HepG2 (cell line): ENCODE data around the gene TMEM238. TPM values are rescaled to one million over a fixed set of nuclear protein-coding genes. Genes with fewer than 3 reads are reported as not detected.

Source experiments
- ATAC-seq: fragments of 200-7000 bp; cut with Tn5 transposase; 3 replicates; pipeline ENCODE4 v1.9.1; 2020; ENCODE audit warnings: mild to moderate bottlenecking, moderate library complexity
- BruUV-seq: library from RNA; stranded (reverse); fragments of 400-500 nt; replicated peaks from 2 replicates; lab custom pipeline; 2021; lab: Mats Ljungman, UMichigan
- CTCF ChIA-PET: fragments of 300-600 bp; formaldehyde crosslinking; extraction: SDS; loops from one replicate; lab custom pipeline; 2021; ENCODE audit warnings: low total read pairs, inconsistent platforms, low intra/inter-chr PET ratio; lab: Yijun Ruan, JAX
- POLR2A ChIA-PET: fragments of 350-600 bp; sonication (Branson Sonifier 250); formaldehyde crosslinking; loops from one replicate; lab custom pipeline; 2020; ENCODE audit warnings: antibody characterized with exemption, inconsistent platforms; lab: Yijun Ruan, JAX
- DNase-seq: peaks from one replicate; pipeline ENCODE4 v3.0.0-alpha.2; 2015; ENCODE audit warnings: low spot score
- FAIRE-seq: peaks from 3 replicates; lab custom pipeline; 2011; peaks lifted over from hg19 to GRCh38; lab: Jason Lieb, UNC
- H2AFZ ChIP-seq: one replicate; pipeline ENCODE4 v1.6.1; 2011; ENCODE audit warnings: low read length, inconsistent platforms
- H3K27ac ChIP-seq: fragments of 300-600 bp; 3 replicates; pipeline ENCODE4 v1.8.0; 2011; ENCODE audit warnings: mixed run types, mild to moderate bottlenecking, mixed read lengths, low read length, inconsistent platforms; ENCODE audit not compliant: insufficient read depth; ENCODE audit errors: extremely low read length
- H3K27me3 ChIP-seq, 2 experiments: fragments of 200-600 bp in 1 of 2; 2 replicates in 1 of 2; 3 replicates in 1 of 2; pipeline versions ENCODE4 v1.6.0 to v1.8.0; 2011; ENCODE audit warnings: low read length in 2 of 2, mild to moderate bottlenecking in 2 of 2, moderate library complexity in 2 of 2, inconsistent platforms in 1 of 2; ENCODE audit not compliant: insufficient read depth in 2 of 2, control insufficient read depth in 1 of 2
- H3K36me3 ChIP-seq, 2 experiments: fragments of 200-600 bp in 1 of 2; replicated peaks in 1 of 2; 2 replicates in 1 of 2; 3 replicates in 1 of 2; pipeline versions ENCODE4 v1.5.1 to v1.8.0; 2011; ENCODE audit warnings: low read length in 2 of 2, inconsistent platforms in 1 of 2; ENCODE audit not compliant: insufficient read depth in 2 of 2, control insufficient read depth in 1 of 2
- H3K4me1 ChIP-seq: 2 replicates; pipeline ENCODE4 v1.5.1; 2012; ENCODE audit warnings: low read length, inconsistent platforms; ENCODE audit not compliant: insufficient read depth
- H3K4me2 ChIP-seq: 2 replicates; pipeline ENCODE4 v1.6.0; 2011; ENCODE audit warnings: low read depth, low read length, inconsistent platforms
- H3K4me3 ChIP-seq, 3 experiments: fragments of 200-600 bp in 1 of 3; sonication (generic), shearing (Covaris generic) in 1 of 3; replicated peaks in 1 of 3; 2 replicates each; pipeline ENCODE4 v1.5.1; 2011 to 2016; ENCODE audit warnings: low read length in 3 of 3, inconsistent platforms in 2 of 3, low read depth in 2 of 3, mild to moderate bottlenecking in 2 of 3, control low read depth in 1 of 3, mixed read lengths in 1 of 3; ENCODE audit not compliant: insufficient read depth in 1 of 3
- H3K79me2 ChIP-seq: one replicate; pipeline ENCODE4 v1.6.1; 2011; ENCODE audit warnings: low read length, inconsistent platforms; ENCODE audit not compliant: insufficient read depth
- H3K9ac ChIP-seq: 2 replicates; pipeline ENCODE4 v1.6.0; 2011; ENCODE audit warnings: mild to moderate bottlenecking, low read depth, low read length, inconsistent platforms; ENCODE audit not compliant: insufficient read depth
- H3K9me3 ChIP-seq: 2 replicates; pipeline ENCODE4 v1.5.1; 2012; ENCODE audit warnings: mild to moderate bottlenecking, low read length
- H4K20me1 ChIP-seq: 2 replicates; pipeline ENCODE4 v1.6.0; 2011; ENCODE audit warnings: inconsistent platforms, mild to moderate bottlenecking, low read length, moderate library complexity; ENCODE audit not compliant: insufficient read depth
- GTF2F1 ChIP-seq: fragments of 150-350 bp; IDR thresholded peaks from 2 replicates; pipeline ENCODE4 v1.6.1; 2014; ENCODE audit warnings: low read length
- IKZF5 ChIP-seq: IDR thresholded peaks from 2 replicates; pipeline ENCODE4 v1.6.1; 2018; ENCODE audit warnings: missing genetic modification reagents, mild to moderate bottlenecking, missing compliant biosample characterization
- KAT2B ChIP-seq: fragments of 150-350 bp; IDR thresholded peaks from 2 replicates; pipeline ENCODE4 v1.6.1; 2014; ENCODE audit warnings: low read depth, low read length, borderline replicate concordance
- NCOA1 ChIP-seq: sonication (generic); formaldehyde crosslinking; IDR thresholded peaks from 2 replicates; pipeline ENCODE4 v1.9.0; 2021; ENCODE audit warnings: missing genetic modification reagents
- RFX1 ChIP-seq: fragments of 450-650 bp; IDR thresholded peaks from 2 replicates; pipeline ENCODE4 v1.6.1; 2017
- ZSCAN25 ChIP-seq: sonication (generic); formaldehyde crosslinking; IDR thresholded peaks from 2 replicates; pipeline ENCODE4 v1.8.0; 2022; ENCODE audit warnings: mild to moderate bottlenecking, missing genetic modification reagents
- WGBS: methylation state at CpG from one replicate; pipeline ENCODE4 v1.1.6; 2017; ENCODE audit warnings: low lambda C conversion rate; 5-methylcytosine and 5-hydroxymethylcytosine counted together
- in situ Hi-C: cut with HindIII; loops from 2 replicates; pipeline ENCODE4 v1.10.0; 2017; ENCODE audit warnings: low pct_unique_long_range_greater_than_20kb; ENCODE audit not compliant: extremely low pct_ligation_motif_present
- intact Hi-C: fragments of 100-400 bp; cut with micrococcal nuclease; formaldehyde crosslinking; loops from one replicate; pipeline ENCODE4 v1.10.0; 2022; ENCODE audit not compliant: unreplicated experiment
- polyA plus RNA-seq, 8 experiments: library from polyadenylated mRNA; depleted of rRNA in 3 of 8; stranded (reverse) in 7 of 8; unstranded in 1 of 8; fragments of >200 nt; fragmentation: Illumina TruSeq in 4 of 8; extraction: Trizol in 4 of 8; gene quantifications; 2 replicates each; pipeline versions ENCODE4 v1.2.1 to v1.2.3, GENCODE V29; 2011 to 2016; ENCODE audit warnings: low read depth in 4 of 8, missing spikeins in 1 of 8, mixed read lengths in 1 of 8; ENCODE audit not compliant: insufficient read depth in 1 of 8
- total RNA-seq, 5 experiments: library from RNA; depleted of rRNA; stranded (reverse); fragments of >200 nt; fragmentation: Illumina TruSeq; extraction: Trizol; gene quantifications; 2 replicates each; pipeline ENCODE4 v1.2.3, GENCODE V29; 2016; ENCODE audit warnings: low read depth in 1 of 5
- TF ChIP-seq, protein P1 (sequence below): IDR thresholded peaks from 2 replicates; pipeline ENCODE4 v1.6.1; 2012; ENCODE audit warnings: inconsistent platforms
- TF ChIP-seq, protein P2 (sequence below): sonication (generic); formaldehyde crosslinking; IDR thresholded peaks from 2 replicates; pipeline ENCODE4 v1.4.0; 2020; ENCODE audit warnings: missing genetic modification reagents

TMEM238 gene
- total and polyA plus RNA-seq, 2 of the 13 experiments (the other 11 are each of a cell fraction or from before 2014, with no cell fraction given) = not detected

GRCh38 chr19:55376241-55376933, 7.7 kb downstream of the TMEM238 start, which contains the start of gene TMEM190:
TSS of gene TMEM190 (plus strand) at chr19:55376826. CDS start at chr19:55376854, 28 bp downstream.
- Histone ChIP-seq H3K4me2 (peak within 1 kb of the TSS; percentile 85), H3K79me2 (no peaks in the 10 kb centered on the region), H3K4me3 (peak within 1 kb of the TSS; percentile 2 to 68 (median 35); a peak in 5 of 6 replicates), H3K36me3 (no peaks in the 10 kb centered on the region), H3K9ac (peak within 1 kb of the TSS; percentile 47; the same call in 1 of the 2 replicates), H4K20me1 (no peaks in the 10 kb centered on the region), H3K9me3 (no peaks in the 10 kb centered on the region), H2AFZ (no peak within 1 kb of the TSS), H3K27ac (no peak within 1 kb of the TSS), H3K4me1 (peaks cover 73% of the 10 kb centered on the region), H3K27me3 (peaks cover 2 to 15% of the 10 kb centered on the region in 2 experiments; a peak in 3 of 5 replicates)
- in situ Hi-C loops = no loop called here
- ChIA-PET CTCF (no interaction called here), POLR2A (interaction anchor here (1.2 to 2.3 kb wide), 2 partner anchors 31 to 37 kb away, joined by 5 to 6 read pairs; partner anchors contain the start of genes KMT5C and UBE2S)
- no peak for DNase-seq
- 51% methylated on average over 12 of the region's 21 CpGs for WGBS
- FAIRE-seq = no peak
- peak; percentile 32 for ATAC-seq
- no peak for TF ChIP-seq GTF2F1
- TF ChIP-seq NCOA1 = no peak
- TF ChIP-seq ZSCAN25 (CRISPR knock-in tag) = no peak
- TF ChIP-seq, protein P1, sequence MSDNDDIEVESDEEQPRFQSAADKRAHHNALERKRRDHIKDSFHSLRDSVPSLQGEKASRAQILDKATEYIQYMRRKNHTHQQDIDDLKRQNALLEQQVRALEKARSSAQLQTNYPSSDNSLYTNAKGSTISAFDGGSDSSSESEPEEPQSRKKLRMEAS = 0 out of 2 replicates have a peak, but pooled peaks have one; percentile 5
- no peak for TF ChIP-seq KAT2B
- peak; percentile 11; the same call in 1 of the 2 replicates for TF ChIP-seq RFX1
- no peak for TF ChIP-seq IKZF5 (CRISPR knock-in tag)
- TF ChIP-seq, protein P2, sequence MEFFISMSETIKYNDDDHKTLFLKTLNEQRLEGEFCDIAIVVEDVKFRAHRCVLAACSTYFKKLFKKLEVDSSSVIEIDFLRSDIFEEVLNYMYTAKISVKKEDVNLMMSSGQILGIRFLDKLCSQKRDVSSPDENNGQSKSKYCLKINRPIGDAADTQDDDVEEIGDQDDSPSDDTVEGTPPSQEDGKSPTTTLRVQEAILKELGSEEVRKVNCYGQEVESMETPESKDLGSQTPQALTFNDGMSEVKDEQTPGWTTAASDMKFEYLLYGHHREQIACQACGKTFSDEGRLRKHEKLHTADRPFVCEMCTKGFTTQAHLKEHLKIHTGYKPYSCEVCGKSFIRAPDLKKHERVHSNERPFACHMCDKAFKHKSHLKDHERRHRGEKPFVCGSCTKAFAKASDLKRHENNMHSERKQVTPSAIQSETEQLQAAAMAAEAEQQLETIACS (CRISPR knock-in tag) = no peak
- BruUV-seq = no TSS peak
- intact Hi-C loops = no loop called here
